Endothelial cell (in vitro differentiated cells): ENCODE measurements around the gene SLC39A2. TPM values are rescaled to one million over a fixed set of nuclear protein-coding genes. Genes with fewer than 3 reads are reported as not detected.

ENCODE experiments used
- DNase-seq: peaks from one replicate; pipeline ENCODE4 v3.0.0; 2021; ENCODE audit warnings: low spot score
- H3K27ac Mint-ChIP-seq: one replicate; pipeline ENCODE4 v1.8.0; 2021; ENCODE audit warnings: mixed read lengths, inconsistent platforms; ENCODE audit not compliant: unreplicated experiment
- H3K27me3 Mint-ChIP-seq: one replicate; pipeline ENCODE4 v1.8.0; 2021; ENCODE audit warnings: mild to moderate bottlenecking, moderate library complexity, mixed read lengths, inconsistent platforms; ENCODE audit not compliant: unreplicated experiment
- H3K36me3 Mint-ChIP-seq: one replicate; pipeline ENCODE4 v1.8.0; 2021; ENCODE audit warnings: mild to moderate bottlenecking, low read depth, mixed read lengths, inconsistent platforms; ENCODE audit not compliant: unreplicated experiment
- H3K4me1 Mint-ChIP-seq: one replicate; pipeline ENCODE4 v1.8.0; 2021; ENCODE audit warnings: mild to moderate bottlenecking, mixed read lengths, inconsistent platforms; ENCODE audit not compliant: unreplicated experiment
- H3K4me3 Mint-ChIP-seq: one replicate; pipeline ENCODE4 v1.8.0; 2021; ENCODE audit warnings: mild to moderate bottlenecking, mixed read lengths, inconsistent platforms; ENCODE audit not compliant: unreplicated experiment
- H3K9me3 Mint-ChIP-seq: one replicate; pipeline ENCODE4 v1.8.0; 2021; ENCODE audit warnings: mixed read lengths, inconsistent platforms; ENCODE audit not compliant: unreplicated experiment
- total RNA-seq: library from RNA; stranded (reverse); fragmentation: NEBNext Ultra II Directional; extraction: Animal tissue kit (Norgen Biotek cat#: 25700); gene quantifications from one replicate; pipeline ENCODE4 v1.2.1, GENCODE V29; 2021; ENCODE audit not compliant: unreplicated experiment
- TF ChIP-seq, protein P1 (sequence below): fragments of 200-600 bp; sonication (generic); IDR thresholded peaks from one replicate; pipeline ENCODE4 v1.5.0; 2021; ENCODE audit warnings: antibody characterized with exemption; ENCODE audit not compliant: unreplicated experiment

SLC39A2 gene
- total RNA-seq, 1 donor from 2014 or later, result not detected

DNA sequence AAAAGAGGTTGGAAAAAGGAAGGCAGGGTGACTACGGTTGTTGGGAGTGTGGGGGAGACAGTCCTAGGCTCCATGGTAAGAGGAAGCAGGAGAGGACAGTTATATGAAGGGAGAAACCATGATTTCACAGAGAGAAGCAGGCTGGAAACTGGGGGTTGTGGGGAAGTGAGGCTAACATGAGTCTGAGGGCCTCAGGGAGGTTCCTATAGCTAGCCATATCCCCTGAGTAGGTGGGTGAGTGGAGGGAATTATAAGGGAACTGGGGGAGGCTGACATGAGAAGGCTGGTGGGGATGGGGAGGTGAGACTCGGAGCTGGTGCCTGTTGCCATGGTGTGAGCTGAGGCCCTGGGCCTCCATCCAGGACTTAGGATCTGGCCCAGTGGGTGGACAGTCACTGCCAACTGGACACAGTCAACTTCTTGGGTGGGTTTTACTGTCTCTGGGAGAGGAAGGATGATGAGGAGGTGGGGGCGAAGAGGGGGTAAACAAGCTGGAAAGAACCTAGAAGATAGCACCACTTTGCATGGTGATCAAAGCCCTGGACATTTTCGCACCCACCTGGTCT is 34.1 kb downstream of the SLC39A2 start:
- Mint-ChIP-seq H3K36me3 (no peaks in the 10 kb centered on the region), H3K4me3 (no peak overlapping the region), H3K4me1 (peaks cover under 1% of the 10 kb centered on the region), H3K27me3 (peaks cover 19% of the 10 kb centered on the region), H3K9me3 (no peaks in the 10 kb centered on the region), H3K27ac (no peak overlapping the region)
- TF ChIP-seq, protein P1, sequence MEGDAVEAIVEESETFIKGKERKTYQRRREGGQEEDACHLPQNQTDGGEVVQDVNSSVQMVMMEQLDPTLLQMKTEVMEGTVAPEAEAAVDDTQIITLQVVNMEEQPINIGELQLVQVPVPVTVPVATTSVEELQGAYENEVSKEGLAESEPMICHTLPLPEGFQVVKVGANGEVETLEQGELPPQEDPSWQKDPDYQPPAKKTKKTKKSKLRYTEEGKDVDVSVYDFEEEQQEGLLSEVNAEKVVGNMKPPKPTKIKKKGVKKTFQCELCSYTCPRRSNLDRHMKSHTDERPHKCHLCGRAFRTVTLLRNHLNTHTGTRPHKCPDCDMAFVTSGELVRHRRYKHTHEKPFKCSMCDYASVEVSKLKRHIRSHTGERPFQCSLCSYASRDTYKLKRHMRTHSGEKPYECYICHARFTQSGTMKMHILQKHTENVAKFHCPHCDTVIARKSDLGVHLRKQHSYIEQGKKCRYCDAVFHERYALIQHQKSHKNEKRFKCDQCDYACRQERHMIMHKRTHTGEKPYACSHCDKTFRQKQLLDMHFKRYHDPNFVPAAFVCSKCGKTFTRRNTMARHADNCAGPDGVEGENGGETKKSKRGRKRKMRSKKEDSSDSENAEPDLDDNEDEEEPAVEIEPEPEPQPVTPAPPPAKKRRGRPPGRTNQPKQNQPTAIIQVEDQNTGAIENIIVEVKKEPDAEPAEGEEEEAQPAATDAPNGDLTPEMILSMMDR, result no peak
- no peak for DNase-seq

DNA sequence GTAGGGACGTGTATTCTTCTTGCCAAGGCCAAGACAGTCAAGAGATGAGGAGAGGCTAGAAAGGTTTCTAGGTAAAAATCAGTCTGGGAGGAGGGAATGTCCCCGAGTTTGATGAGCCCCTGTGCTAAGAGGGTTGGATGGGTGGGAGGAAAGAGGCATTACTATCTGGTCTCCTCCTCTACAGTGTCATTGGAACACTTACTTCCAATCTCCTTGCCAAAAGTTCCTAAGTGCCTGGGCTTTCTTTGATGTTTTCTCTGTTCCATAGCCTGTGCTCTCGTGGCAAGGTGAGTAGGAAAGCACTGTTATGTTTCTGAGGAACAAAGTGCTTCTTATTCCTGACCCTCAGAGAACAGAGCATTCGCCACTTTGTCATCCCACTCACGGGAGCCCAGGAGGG is 35.6 kb downstream of the SLC39A2 start, which contains the start of gene RNASE13:
TSS of gene RNASE13 (minus strand) at position 101 of the 400 bp plus-strand sequence. CDS start 519 bp downstream, outside the sequence.
- DNase-seq, result no peak
- Mint-ChIP-seq H3K9me3 (no peaks in the 10 kb centered on the region), H3K4me1 (peaks cover 14% of the 10 kb centered on the region), H3K27me3 (peaks cover 17% of the 10 kb centered on the region), H3K27ac (no peak within 1 kb of the TSS), H3K4me3 (peak within 1 kb of the TSS; percentile 39), H3K36me3 (no peaks in the 10 kb centered on the region)
- TF ChIP-seq, protein P1, result no peak

DNA sequence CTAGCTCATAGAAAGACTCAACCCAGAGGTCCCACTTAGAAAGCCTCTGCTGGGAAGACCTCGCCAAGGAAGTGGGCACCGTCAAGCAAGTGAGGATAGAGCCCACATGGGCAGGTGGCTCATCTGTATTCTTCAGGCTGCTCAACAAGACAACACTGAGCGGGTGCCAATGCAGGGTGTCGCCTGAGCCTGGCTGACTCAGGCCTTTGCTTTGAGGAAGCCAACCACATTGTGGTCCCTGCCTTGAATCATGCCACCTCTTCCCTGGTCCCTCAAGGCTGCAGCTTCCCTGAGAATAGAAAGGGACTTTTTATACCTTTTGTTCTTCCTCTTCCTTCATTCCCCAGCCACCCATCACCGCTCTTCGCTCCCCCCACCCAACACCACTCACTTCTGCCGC is 37.7 kb downstream of the SLC39A2 start:
- Mint-ChIP-seq H3K27me3 (peaks cover 15% of the 10 kb centered on the region), H3K4me3 (no peak overlapping the region), H3K27ac (no peak overlapping the region), H3K4me1 (peaks cover 17% of the 10 kb centered on the region), H3K36me3 (no peaks in the 10 kb centered on the region), H3K9me3 (no peaks in the 10 kb centered on the region)
- no peak for DNase-seq
- TF ChIP-seq, protein P1, result no peak

DNA sequence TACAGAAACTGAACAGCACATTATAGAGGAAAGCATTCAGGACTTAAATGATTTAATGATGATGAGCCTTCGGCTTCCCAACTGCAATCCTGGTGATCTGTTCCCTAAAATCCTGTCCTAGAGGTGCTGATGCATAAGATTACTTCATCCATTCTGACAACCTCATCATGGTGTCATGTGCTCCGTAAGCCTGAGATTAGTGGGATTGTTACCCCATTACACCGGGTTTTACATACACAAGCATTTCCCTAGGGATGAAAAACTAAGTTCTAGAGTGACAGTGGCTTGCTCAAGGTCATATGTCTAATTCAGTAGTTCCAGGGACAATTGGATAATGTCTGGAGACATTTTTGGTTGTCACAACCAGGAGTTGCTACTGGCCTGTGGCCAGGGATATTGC is 38.1 kb downstream of the SLC39A2 start:
- TF ChIP-seq, protein P1, result no peak
- Mint-ChIP-seq H3K4me3 (no peak overlapping the region), H3K36me3 (no peaks in the 10 kb centered on the region), H3K27ac (no peak overlapping the region), H3K27me3 (peaks cover 17% of the 10 kb centered on the region), H3K9me3 (no peaks in the 10 kb centered on the region), H3K4me1 (peaks cover 22% of the 10 kb centered on the region)
- no peak for DNase-seq
